ENCODE data around the gene ZRANB1.
A peak's percentile ranks its signal among the peaks of the same experiment; 100 is the strongest.

Gene ZRANB1

GRCh38 chr10:125010362-125010761 lies 68.4 kb downstream of the ZRANB1 start:
- DNase-seq (ENCODE audit: low read depth): no peak

GRCh38 chr10:125011171-125011925 lies 69.4 kb downstream of the ZRANB1 start:
- TF ChIP-seq, protein P1, sequence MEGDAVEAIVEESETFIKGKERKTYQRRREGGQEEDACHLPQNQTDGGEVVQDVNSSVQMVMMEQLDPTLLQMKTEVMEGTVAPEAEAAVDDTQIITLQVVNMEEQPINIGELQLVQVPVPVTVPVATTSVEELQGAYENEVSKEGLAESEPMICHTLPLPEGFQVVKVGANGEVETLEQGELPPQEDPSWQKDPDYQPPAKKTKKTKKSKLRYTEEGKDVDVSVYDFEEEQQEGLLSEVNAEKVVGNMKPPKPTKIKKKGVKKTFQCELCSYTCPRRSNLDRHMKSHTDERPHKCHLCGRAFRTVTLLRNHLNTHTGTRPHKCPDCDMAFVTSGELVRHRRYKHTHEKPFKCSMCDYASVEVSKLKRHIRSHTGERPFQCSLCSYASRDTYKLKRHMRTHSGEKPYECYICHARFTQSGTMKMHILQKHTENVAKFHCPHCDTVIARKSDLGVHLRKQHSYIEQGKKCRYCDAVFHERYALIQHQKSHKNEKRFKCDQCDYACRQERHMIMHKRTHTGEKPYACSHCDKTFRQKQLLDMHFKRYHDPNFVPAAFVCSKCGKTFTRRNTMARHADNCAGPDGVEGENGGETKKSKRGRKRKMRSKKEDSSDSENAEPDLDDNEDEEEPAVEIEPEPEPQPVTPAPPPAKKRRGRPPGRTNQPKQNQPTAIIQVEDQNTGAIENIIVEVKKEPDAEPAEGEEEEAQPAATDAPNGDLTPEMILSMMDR (IDR thresholded peaks at IDR 0.05; ENCODE audit: insufficient read depth, low read depth, low read length, missing control alignments): no peak
- DNase-seq (ENCODE audit: low read depth): peak; percentile 53
- no peak overlapping the region for H3K4me3 ChIP-seq (ENCODE audit: low read length)

More at GRCh38 chr10:125010362-125010761, 68.4 kb downstream of the ZRANB1 start:
- H3K4me3 ChIP-seq (ENCODE audit: low read length): no peak overlapping the region
- TF ChIP-seq, protein P1 (IDR thresholded peaks at IDR 0.05; ENCODE audit: insufficient read depth, low read depth, low read length, missing control alignments): no peak

GRCh38 chr10:125011926-125012705 lies 70.2 kb downstream of the ZRANB1 start:
- TF ChIP-seq, protein P1 (IDR thresholded peaks at IDR 0.05; ENCODE audit: insufficient read depth, low read depth, low read length, missing control alignments): no peak
- no peak overlapping the region for H3K4me3 ChIP-seq (ENCODE audit: low read length)
- DNase-seq (ENCODE audit: low read depth): peak; percentile 45

DNA sequence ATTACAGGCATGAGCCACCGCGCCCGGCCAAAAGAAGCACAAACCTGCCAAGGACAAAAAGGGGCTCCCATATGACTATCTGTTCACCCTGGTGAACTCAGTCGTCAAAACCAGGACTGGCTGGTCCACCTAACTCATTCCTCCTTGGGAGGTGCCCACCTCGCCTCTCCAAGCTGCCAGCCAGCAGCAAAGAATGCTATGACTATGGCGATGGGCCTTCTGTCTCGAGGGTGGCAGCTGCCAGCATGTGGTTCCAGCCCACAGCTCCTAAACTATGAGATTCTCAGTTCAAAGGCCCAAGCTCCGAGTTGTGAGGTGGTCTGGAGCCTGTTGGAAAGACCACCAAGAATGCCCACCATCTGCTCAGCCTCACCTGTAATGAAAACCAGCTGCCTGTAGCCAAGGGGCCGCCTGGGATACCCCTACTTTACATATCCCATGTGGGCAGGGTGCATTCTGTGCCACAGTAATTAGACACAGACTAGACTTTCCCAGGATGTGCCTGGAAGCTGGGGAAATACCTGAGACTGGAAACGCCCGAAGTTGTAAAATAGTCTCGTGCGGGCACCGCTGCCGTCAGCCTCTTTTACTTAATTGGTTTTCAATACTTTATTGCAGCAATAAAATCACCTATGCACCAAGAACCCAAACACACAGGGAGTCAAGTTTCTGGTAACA lies 71.1 kb downstream of the ZRANB1 start:
- DNase-seq (ENCODE audit: low read depth): no peak
- H3K4me3 ChIP-seq (ENCODE audit: low read length): no peak overlapping the region

GRCh38 chr10:125013529-125013872 lies 71.6 kb downstream of the ZRANB1 start:
- TF ChIP-seq, protein P1 (IDR thresholded peaks at IDR 0.05; ENCODE audit: insufficient read depth, low read depth, low read length, missing control alignments): no peak
- DNase-seq (ENCODE audit: low read depth): no peak
- no peak overlapping the region for H3K4me3 ChIP-seq (ENCODE audit: low read length)

More for the DNA sequence above, 71.1 kb downstream of the ZRANB1 start:
- TF ChIP-seq, protein P1 (IDR thresholded peaks at IDR 0.05; ENCODE audit: insufficient read depth, low read depth, low read length, missing control alignments): no peak

DNA sequence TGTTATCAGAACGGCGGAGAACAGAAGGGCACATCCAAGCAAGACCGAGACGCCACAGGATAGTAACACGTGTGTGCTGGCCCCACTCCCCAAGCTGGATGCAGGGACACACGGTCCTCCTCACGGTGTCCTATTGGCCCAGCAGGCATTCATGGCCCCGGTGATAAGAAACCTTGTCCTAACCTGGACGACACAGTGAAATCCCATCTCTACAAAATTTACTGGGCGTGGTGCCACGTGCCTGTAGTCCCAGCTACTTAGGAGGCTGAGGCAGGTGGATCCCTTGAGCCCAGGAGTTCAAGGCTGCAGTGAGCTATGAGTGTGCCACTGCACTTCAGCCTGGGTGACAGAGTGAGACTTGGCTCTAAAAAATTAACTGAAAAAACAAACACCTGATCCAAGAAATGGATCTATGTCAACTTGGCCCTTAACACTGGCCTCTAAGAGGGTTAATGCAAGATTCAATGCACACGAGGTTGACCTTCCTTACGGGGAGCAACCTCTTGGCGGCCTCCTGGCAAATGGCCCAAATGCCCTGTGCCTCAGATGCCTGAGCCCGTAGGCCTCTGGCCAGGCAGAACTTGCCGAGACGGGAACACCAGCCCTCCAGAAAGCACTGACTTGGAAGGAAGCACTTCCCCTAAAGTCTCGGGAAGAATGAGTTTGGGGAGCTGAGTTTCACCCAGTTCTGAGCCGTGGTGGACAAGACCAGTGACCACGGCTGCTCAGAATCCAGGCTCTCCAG lies 72.3 kb downstream of the ZRANB1 start:
- TF ChIP-seq, protein P1 (IDR thresholded peaks at IDR 0.05; ENCODE audit: insufficient read depth, low read depth, low read length, missing control alignments): no peak
- H3K4me3 ChIP-seq (ENCODE audit: low read length): no peak overlapping the region
- no peak for DNase-seq (ENCODE audit: low read depth)
